GM12878 (cell line): ENCODE results near the gene PKD1L1.

ENCODE experiments used
- BHLHE40 ChIP-seq, 2 experiments: fragments of 450-650 bp in 1 of 2; IDR thresholded peaks; 2 replicates each; pipeline ENCODE4 v1.6.1; 2011 to 2017; ENCODE audit warnings: low read depth in 2 of 2, borderline replicate concordance in 1 of 2, improper control_type of control experiment in 1 of 2, low read length in 1 of 2, mild to moderate bottlenecking in 1 of 2
- EP300 ChIP-seq, 2 experiments: fragments of 150-350 bp in 1 of 2; IDR thresholded peaks; 2 replicates each; pipeline ENCODE4 v1.6.1; 2011 to 2012; ENCODE audit warnings: low read depth in 2 of 2, low read length in 2 of 2, borderline replicate concordance in 1 of 2, improper control_type of control experiment in 1 of 2, inconsistent platforms in 1 of 2; ENCODE audit not compliant: control insufficient read depth in 1 of 2
- EZH2 ChIP-seq: IDR thresholded peaks from 2 replicates; pipeline ENCODE4 v1.6.1; 2012; ENCODE audit warnings: low read depth, mild to moderate bottlenecking, control low read depth, inconsistent platforms, low read length, borderline replicate concordance; ENCODE audit not compliant: control insufficient read depth
- PKNOX1 ChIP-seq: fragments of 450-650 bp; IDR thresholded peaks from 2 replicates; pipeline ENCODE4 v1.6.1; 2016; ENCODE audit warnings: mild to moderate bottlenecking
- POLR2A ChIP-seq: IDR thresholded peaks from 2 replicates; pipeline ENCODE4 v1.6.1; 2011; ENCODE audit warnings: low read depth, mild to moderate bottlenecking, low read length
- ZBTB11 ChIP-seq: fragments of 450-650 bp; formaldehyde crosslinking; IDR thresholded peaks from 2 replicates; pipeline ENCODE4 v1.5.0; 2022; ENCODE audit warnings: mild to moderate bottlenecking, missing genetic modification characterization
- TF ChIP-seq, protein P1 (sequence below), 3 experiments: IDR thresholded peaks in 2 of 3; conservative IDR thresholded peaks in 1 of 3; 2 replicates each; pipeline ENCODE4 v1.5.1; 2011; ENCODE audit warnings: low read depth in 3 of 3, low read length in 3 of 3, mild to moderate bottlenecking in 3 of 3, control low read depth in 2 of 3, moderate library complexity in 2 of 3, inconsistent platforms in 1 of 3, mixed read lengths in 1 of 3; ENCODE audit not compliant: control insufficient read depth in 2 of 3, insufficient read depth in 1 of 3; ENCODE audit errors: extremely low read depth in 1 of 3

DNA sequence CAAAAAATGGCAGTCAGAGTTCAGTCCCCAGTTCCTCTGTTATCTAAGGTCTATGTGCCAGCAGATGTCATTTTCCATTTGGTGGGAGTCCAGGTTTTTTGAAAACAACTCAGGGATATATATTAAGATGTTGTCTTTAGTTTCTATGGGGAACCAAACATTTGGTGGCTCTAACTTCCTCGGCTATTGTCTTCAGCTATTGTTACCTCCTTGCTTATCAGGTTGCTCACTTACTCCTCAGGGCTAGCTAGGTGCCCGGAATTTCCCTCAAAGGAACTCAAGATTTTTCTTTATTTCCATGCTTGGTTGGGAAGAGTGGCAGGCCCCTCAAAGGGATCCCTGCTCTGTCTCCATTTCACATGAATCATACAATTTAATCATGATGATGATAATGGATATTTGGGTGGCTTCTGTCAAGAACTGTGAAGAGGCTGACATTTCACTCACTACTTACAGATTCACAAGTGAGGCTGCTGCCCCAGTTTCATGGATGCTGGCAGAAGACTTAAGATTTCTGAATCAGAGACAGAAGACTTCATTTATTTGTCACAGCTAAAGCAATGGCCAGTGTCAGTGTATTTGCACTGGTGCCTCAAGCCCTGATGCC lies 182.8 kb downstream of the PKD1L1 start:
- TF ChIP-seq PKNOX1 (no peak), BHLHE40 (IDR thresholded peaks at IDR 0.05; ENCODE audit: borderline replicate concordance in 1 of 2, low read depth in 2 of 2, low read length in 1 of 2) (no peak), EP300 (IDR thresholded peaks at IDR 0.05; ENCODE audit: borderline replicate concordance in 1 of 2, control insufficient read depth in 1 of 2, low read depth in 2 of 2, low read length in 2 of 2) (no peak), POLR2A (no peak), ZBTB11 (CRISPR knock-in tag) (no peak), EZH2 (no peak)
- TF ChIP-seq, protein P1, sequence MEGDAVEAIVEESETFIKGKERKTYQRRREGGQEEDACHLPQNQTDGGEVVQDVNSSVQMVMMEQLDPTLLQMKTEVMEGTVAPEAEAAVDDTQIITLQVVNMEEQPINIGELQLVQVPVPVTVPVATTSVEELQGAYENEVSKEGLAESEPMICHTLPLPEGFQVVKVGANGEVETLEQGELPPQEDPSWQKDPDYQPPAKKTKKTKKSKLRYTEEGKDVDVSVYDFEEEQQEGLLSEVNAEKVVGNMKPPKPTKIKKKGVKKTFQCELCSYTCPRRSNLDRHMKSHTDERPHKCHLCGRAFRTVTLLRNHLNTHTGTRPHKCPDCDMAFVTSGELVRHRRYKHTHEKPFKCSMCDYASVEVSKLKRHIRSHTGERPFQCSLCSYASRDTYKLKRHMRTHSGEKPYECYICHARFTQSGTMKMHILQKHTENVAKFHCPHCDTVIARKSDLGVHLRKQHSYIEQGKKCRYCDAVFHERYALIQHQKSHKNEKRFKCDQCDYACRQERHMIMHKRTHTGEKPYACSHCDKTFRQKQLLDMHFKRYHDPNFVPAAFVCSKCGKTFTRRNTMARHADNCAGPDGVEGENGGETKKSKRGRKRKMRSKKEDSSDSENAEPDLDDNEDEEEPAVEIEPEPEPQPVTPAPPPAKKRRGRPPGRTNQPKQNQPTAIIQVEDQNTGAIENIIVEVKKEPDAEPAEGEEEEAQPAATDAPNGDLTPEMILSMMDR (IDR thresholded peaks at IDR 0.05 in 2 of 3, conservative IDR thresholded peaks at IDR 0.05 in 1 of 3; ENCODE audit: control insufficient read depth in 2 of 3, extremely low read depth in 1 of 3, insufficient read depth in 1 of 3, low read depth in 3 of 3, low read length in 3 of 3): no peak
